OCI-LY3 (cell line): ENCODE results near the gene JOSD2.

ENCODE experiments used
- H2AFZ ChIP-seq: fragments of 200-600, 300-600 bp; shearing (Covaris generic); 2 replicates; pipeline ENCODE4 v1.6.0; 2014; ENCODE audit warnings: antibody characterized with exemption, low read depth, low read length
- H3K27ac ChIP-seq: fragments of 200-600, 300-600 bp; sonication (generic); 2 replicates; pipeline ENCODE4 v1.5.1; 2014; ENCODE audit warnings: mild to moderate bottlenecking, low read length, moderate library complexity, mixed read lengths
- H3K27me3 ChIP-seq: fragments of 200-600, 300-600 bp; sonication (generic); 2 replicates; pipeline ENCODE4 v1.6.1; 2014; ENCODE audit warnings: low read depth, low read length, mixed read lengths
- H3K36me3 ChIP-seq: fragments of 200-600, 300-600 bp; sonication (generic); replicated peaks from 2 replicates; pipeline ENCODE3; 2014; ENCODE audit warnings: low read depth, low read length, mixed read lengths
- H3K4me1 ChIP-seq: fragments of 300-600, 200-600 bp; sonication (generic); 2 replicates; pipeline ENCODE4 v1.6.1; 2014; ENCODE audit warnings: low read length, mixed read lengths
- H3K4me2 ChIP-seq: fragments of 200-600, 300-600 bp; sonication (generic); 2 replicates; pipeline ENCODE4 v1.6.1; 2014; ENCODE audit warnings: low read length, mixed read lengths
- H3K4me3 ChIP-seq: fragments of 300-600, 200-600 bp; sonication (generic); 2 replicates; pipeline ENCODE4 v1.5.1; 2014; ENCODE audit warnings: antibody characterized with exemption, mild to moderate bottlenecking, low read length, moderate library complexity
- H3K79me2 ChIP-seq: fragments of 300-600, 200-600 bp; shearing (Covaris generic); 2 replicates; pipeline ENCODE4 v1.6.1; 2014; ENCODE audit warnings: mild to moderate bottlenecking, low read length, mixed read lengths
- H3K9ac ChIP-seq: fragments of 300-600, 200-600 bp; shearing (Covaris generic); 2 replicates; pipeline ENCODE4 v1.6.0; 2014; ENCODE audit warnings: mild to moderate bottlenecking, low read length, moderate library complexity
- H3K9me3 ChIP-seq: fragments of 200-600, 300-600 bp; shearing (Covaris generic); 2 replicates; pipeline ENCODE4 v1.6.1; 2014; ENCODE audit warnings: low read length, mixed read lengths; ENCODE audit not compliant: insufficient read depth
- H4K20me1 ChIP-seq: fragments of 200-600, 300-600 bp; sonication (generic); 2 replicates; pipeline ENCODE4 v1.6.1; 2016; ENCODE audit warnings: low read length, mixed read lengths; ENCODE audit not compliant: insufficient read depth
- EZH2phosphoT487 ChIP-seq: fragments of 200-600 bp; shearing (Covaris generic); IDR thresholded peaks from 2 replicates; pipeline ENCODE4 v1.6.1; 2018; ENCODE audit warnings: antibody characterized with exemption, mixed run types, low read depth
- TF ChIP-seq, protein P1 (sequence below): fragments of 200-600, 300-600 bp; sonication (generic); IDR thresholded peaks from 2 replicates; pipeline ENCODE4 v1.5.1; 2014; ENCODE audit warnings: antibody characterized with exemption, low read length, low read depth

Gene JOSD2

DNA sequence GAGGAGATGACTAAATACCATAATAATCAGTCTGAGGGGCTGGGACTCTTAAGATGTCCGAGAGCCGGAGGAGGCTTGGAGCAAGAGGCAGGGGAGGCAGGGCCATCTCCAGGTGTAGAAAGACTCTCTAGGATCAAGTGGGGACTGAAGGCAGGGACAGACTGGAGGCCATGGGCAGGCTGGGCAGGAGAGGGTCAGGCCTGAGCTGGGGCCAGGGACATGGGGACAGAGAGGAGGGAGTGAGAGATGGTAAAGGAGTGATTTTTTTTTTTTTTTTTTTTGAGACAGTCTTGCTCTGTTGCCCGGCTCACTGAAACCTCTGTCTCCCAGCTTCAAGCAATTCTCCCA is 2.2 kb downstream of the JOSD2 start:
- Histone ChIP-seq H2AFZ (no peak overlapping the region), H3K27me3 (no peaks in the 10 kb centered on the region), H3K27ac (no peak overlapping the region), H3K4me1 (peaks cover 10% of the 10 kb centered on the region), H3K79me2 (no peaks in the 10 kb centered on the region; the same call in 1 of the 2 replicates), H4K20me1 (no peaks in the 10 kb centered on the region), H3K4me3 (no peak overlapping the region), H3K4me2 (no peak overlapping the region), H3K9ac (no peak overlapping the region), H3K36me3 (no peaks in the 10 kb centered on the region), H3K9me3 (no peaks in the 10 kb centered on the region)
- TF ChIP-seq EZH2phosphoT487: no peak
- TF ChIP-seq, protein P1, sequence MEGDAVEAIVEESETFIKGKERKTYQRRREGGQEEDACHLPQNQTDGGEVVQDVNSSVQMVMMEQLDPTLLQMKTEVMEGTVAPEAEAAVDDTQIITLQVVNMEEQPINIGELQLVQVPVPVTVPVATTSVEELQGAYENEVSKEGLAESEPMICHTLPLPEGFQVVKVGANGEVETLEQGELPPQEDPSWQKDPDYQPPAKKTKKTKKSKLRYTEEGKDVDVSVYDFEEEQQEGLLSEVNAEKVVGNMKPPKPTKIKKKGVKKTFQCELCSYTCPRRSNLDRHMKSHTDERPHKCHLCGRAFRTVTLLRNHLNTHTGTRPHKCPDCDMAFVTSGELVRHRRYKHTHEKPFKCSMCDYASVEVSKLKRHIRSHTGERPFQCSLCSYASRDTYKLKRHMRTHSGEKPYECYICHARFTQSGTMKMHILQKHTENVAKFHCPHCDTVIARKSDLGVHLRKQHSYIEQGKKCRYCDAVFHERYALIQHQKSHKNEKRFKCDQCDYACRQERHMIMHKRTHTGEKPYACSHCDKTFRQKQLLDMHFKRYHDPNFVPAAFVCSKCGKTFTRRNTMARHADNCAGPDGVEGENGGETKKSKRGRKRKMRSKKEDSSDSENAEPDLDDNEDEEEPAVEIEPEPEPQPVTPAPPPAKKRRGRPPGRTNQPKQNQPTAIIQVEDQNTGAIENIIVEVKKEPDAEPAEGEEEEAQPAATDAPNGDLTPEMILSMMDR: no peak

DNA sequence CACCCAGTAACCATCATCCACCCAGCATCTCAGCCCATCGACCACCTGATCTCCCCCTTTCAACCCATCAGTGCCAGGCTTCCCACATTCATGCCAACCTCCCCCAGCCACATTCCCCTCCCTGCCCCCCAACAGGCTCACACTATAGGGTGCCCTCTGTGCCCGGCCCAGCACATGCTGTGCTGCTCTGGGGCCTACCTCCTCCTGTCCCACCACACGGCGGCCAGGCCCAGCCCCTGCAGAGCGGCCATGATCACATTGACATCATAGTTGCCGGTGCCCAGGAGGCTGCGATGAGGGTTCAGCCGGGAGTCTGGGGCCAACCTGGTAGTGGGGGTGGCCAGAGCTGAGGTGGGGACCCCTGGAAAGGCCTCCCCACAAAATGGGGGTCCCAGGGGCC is 3.6 kb downstream of the JOSD2 start:
- Histone ChIP-seq H3K79me2 (no peaks in the 10 kb centered on the region; the same call in 1 of the 2 replicates), H4K20me1 (no peaks in the 10 kb centered on the region), H2AFZ (no peak overlapping the region), H3K9me3 (no peaks in the 10 kb centered on the region), H3K36me3 (no peaks in the 10 kb centered on the region), H3K4me2 (no peak overlapping the region), H3K27me3 (no peaks in the 10 kb centered on the region), H3K9ac (no peak overlapping the region), H3K27ac (no peak overlapping the region), H3K4me1 (peaks cover 10% of the 10 kb centered on the region), H3K4me3 (no peak overlapping the region)
- TF ChIP-seq, protein P1: no peak
- TF ChIP-seq EZH2phosphoT487: no peak

DNA sequence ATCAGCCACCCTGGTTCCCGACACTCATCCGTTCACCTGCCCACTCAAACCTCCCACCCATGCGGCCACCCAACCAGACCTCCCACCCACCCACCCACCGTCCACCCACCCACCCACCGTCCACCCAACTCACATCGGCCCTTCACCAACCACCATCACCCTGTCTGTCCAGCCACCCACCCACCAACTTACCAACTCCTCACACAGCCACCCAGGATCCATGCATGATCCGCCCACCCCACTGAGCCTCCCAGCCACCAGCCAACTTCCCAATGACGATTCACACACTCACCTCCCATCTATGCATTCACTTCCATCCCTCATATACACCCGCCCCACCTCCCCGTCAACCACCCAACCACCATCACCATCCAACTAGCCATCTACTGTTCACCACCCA is 4.3 kb downstream of the JOSD2 start:
- no peaks in the 10 kb centered on the region for H4K20me1 ChIP-seq
- H3K4me3 ChIP-seq: no peak overlapping the region
- H3K27ac ChIP-seq: no peak overlapping the region
- peaks cover 6% of the 10 kb centered on the region for H3K4me1 ChIP-seq
- no peak overlapping the region for H3K9ac ChIP-seq
- H3K36me3 ChIP-seq: no peaks in the 10 kb centered on the region
- no peaks in the 10 kb centered on the region; the same call in 1 of the 2 replicates for H3K79me2 ChIP-seq
- no peaks in the 10 kb centered on the region for H3K9me3 ChIP-seq
- no peak overlapping the region for H2AFZ ChIP-seq
- TF ChIP-seq EZH2phosphoT487: no peak
- TF ChIP-seq, protein P1: no peak
- H3K4me2 ChIP-seq: no peak overlapping the region
- no peaks in the 10 kb centered on the region for H3K27me3 ChIP-seq

GRCh38 chr19:50505856-50506611 is 5.0 kb downstream of the JOSD2 start:
- Histone ChIP-seq H3K27ac (no peak overlapping the region), H4K20me1 (no peaks in the 10 kb centered on the region), H3K36me3 (no peaks in the 10 kb centered on the region), H2AFZ (no peak overlapping the region), H3K4me2 (no peak overlapping the region), H3K9ac (no peak overlapping the region), H3K4me3 (no peak overlapping the region), H3K4me1 (peaks cover 6% of the 10 kb centered on the region), H3K9me3 (no peaks in the 10 kb centered on the region), H3K79me2 (no peaks in the 10 kb centered on the region; the same call in 1 of the 2 replicates), H3K27me3 (no peaks in the 10 kb centered on the region)
- TF ChIP-seq, protein P1: no peak
- no peak for TF ChIP-seq EZH2phosphoT487
